Stimulated activated CD4-positive, alpha-beta T cell treated with anti-CD3 and anti-CD28 coated beads, Interleukin-2, amount 100 ng/mL, for 48 hours (primary cell): ENCODE results near the gene TMX3.

Source experiments
- DNase-seq, 2 donors: peaks; one replicate each; pipeline ENCODE4 v3.0.0-alpha.2; 2020

Gene TMX3

GRCh38 chr18:68707646-68708045 is 7.3 kb downstream of the TMX3 start:
- DNase-seq = no peak

GRCh38 chr18:68705119-68705518 is 9.8 kb downstream of the TMX3 start:
- no peak for DNase-seq

- no peak for DNase-seq
These were observed 11.6 kb downstream of the TMX3 start for GRCh38 chr18:68703326-68703725.

GRCh38 chr18:68701353-68701752 is 13.6 kb downstream of the TMX3 start:
- DNase-seq = no peak

- no peak for DNase-seq
These were observed 15.9 kb downstream of the TMX3 start for GRCh38 chr18:68699043-68699442.

GRCh38 chr18:68696937-68697336 is 18.0 kb downstream of the TMX3 start:
- DNase-seq = no peak

GRCh38 chr18:68694316-68694715 is 20.6 kb downstream of the TMX3 start:
- no peak for DNase-seq

- no peak for DNase-seq
These were observed 21.7 kb downstream of the TMX3 start for GRCh38 chr18:68693091-68693815.

GRCh38 chr18:68679528-68679927 is 35.4 kb downstream of the TMX3 start:
- no peak for DNase-seq

- DNase-seq = no peak
These were observed 38.0 kb downstream of the TMX3 start for GRCh38 chr18:68676913-68677312.

- no peak for DNase-seq
These were observed 47.8 kb downstream of the TMX3 start for GRCh38 chr18:68667121-68667520.

GRCh38 chr18:68666381-68666780 is 48.5 kb downstream of the TMX3 start:
- DNase-seq = no peak

GRCh38 chr18:68665628-68666027 is 49.3 kb downstream of the TMX3 start:
- DNase-seq = no peak

- no peak for DNase-seq
These were observed 52.2 kb downstream of the TMX3 start for GRCh38 chr18:68662754-68663153.

- no peak for DNase-seq
These were observed 54.3 kb downstream of the TMX3 start for GRCh38 chr18:68660354-68661183.

GRCh38 chr18:68648191-68648590 is 66.7 kb downstream of the TMX3 start:
- DNase-seq = no peak

GRCh38 chr18:68642003-68642402 is 72.9 kb downstream of the TMX3 start:
- no peak for DNase-seq

- DNase-seq = no peak
These were observed 74.0 kb downstream of the TMX3 start for GRCh38 chr18:68640861-68641260.

GRCh38 chr18:68638613-68639012 is 76.3 kb downstream of the TMX3 start:
- no peak for DNase-seq

GRCh38 chr18:68627812-68628211 is 87.1 kb downstream of the TMX3 start:
- no peak for DNase-seq
